ENCODE measurements around the gene TEX52. TPM values are rescaled to one million over a fixed set of nuclear protein-coding genes. Genes with fewer than 3 reads are reported as not detected.

The TEX52 gene
- total and polyA plus RNA-seq, 10 of the 15 experiments (the other 5 are each of a cell fraction or from before 2014, with no cell fraction given): 0.23 TPM; not detected in 9

- TF ChIP-seq MXI1 (IDR thresholded peaks at IDR 0.05; ENCODE audit: low read depth, low read length): peak; percentile 40; the same call in 1 of the 2 replicates
- TF ChIP-seq SMAD5 (IDR thresholded peaks at IDR 0.05; ENCODE audit: low read depth): no peak
- TF ChIP-seq SPI1 (IDR thresholded peaks at IDR 0.05; ENCODE audit: borderline replicate concordance, insufficient read depth, low read depth, low read length): 0 out of 2 replicates have a peak, but pooled peaks have one; percentile 2
- no peak for TF ChIP-seq CHD2 (IDR thresholded peaks at IDR 0.05; ENCODE audit: borderline replicate concordance, low read depth, low read length)
- TF ChIP-seq FOXM1 (IDR thresholded peaks at IDR 0.05; ENCODE audit: low read depth, low read length): no peak
- TF ChIP-seq CEBPZ (IDR thresholded peaks at IDR 0.05; ENCODE audit: low read depth, low read length): no peak
- no peak for TF ChIP-seq MAX (IDR thresholded peaks at IDR 0.05; ENCODE audit: low read depth, low read length)
- TF ChIP-seq ZNF217 (IDR thresholded peaks at IDR 0.05): no peak
- TF ChIP-seq RUNX3 (IDR thresholded peaks at IDR 0.05; ENCODE audit: low read length): no peak
- no peak for TF ChIP-seq NFYA (IDR thresholded peaks at IDR 0.05; ENCODE audit: borderline replicate concordance, low read depth, low read length)
- TF ChIP-seq NFYB (IDR thresholded peaks at IDR 0.05; ENCODE audit: insufficient read depth, low read depth, low read length): no peak
- TF ChIP-seq E4F1 (IDR thresholded peaks at IDR 0.05; ENCODE audit: borderline replicate concordance, partially characterized antibody): no peak
- TF ChIP-seq NFIC (IDR thresholded peaks at IDR 0.05; ENCODE audit: low read depth, low read length): no peak
- peak; percentile 37; the same call in 1 of the 2 replicates for TF ChIP-seq YY1 (IDR thresholded peaks at IDR 0.05; ENCODE audit: low read depth, low read length)
Observed at GRCh38 chr12:2813214-2814185, 43.3 kb downstream of the TEX52 start (continued).
